Subcutaneous abdominal adipose tissue (tissue), 5 donors: ENCODE data around the gene ITCH.
"Not testable (repeated sequence)": the region's sequence is repeated elsewhere in the genome, so short reads cannot be mapped to it uniquely, and the experiment has no call there.

ENCODE experiments used
- H3K27ac ChIP-seq: one replicate; pipeline ENCODE4 v1.7.0; 2013; ENCODE audit warnings: low read depth, mild to moderate bottlenecking, inconsistent platforms, low read length, moderate library complexity
- H3K27me3 ChIP-seq, 5 donors: one replicate each; pipeline ENCODE4 v1.7.0; 2013; ENCODE audit warnings: low read length in 5 of 5, inconsistent platforms in 1 of 5; ENCODE audit not compliant: control insufficient read depth in 5 of 5, insufficient read depth in 4 of 5
- H3K36me3 ChIP-seq, 5 donors: one replicate each; pipeline ENCODE4 v1.7.0; 2013; ENCODE audit warnings: low read length in 5 of 5; ENCODE audit not compliant: control insufficient read depth in 5 of 5, insufficient read depth in 5 of 5
- H3K4me1 ChIP-seq, 5 donors: one replicate each; pipeline ENCODE4 v1.7.0; 2013; ENCODE audit warnings: low read length in 5 of 5, mild to moderate bottlenecking in 3 of 5, moderate library complexity in 1 of 5; ENCODE audit not compliant: control insufficient read depth in 5 of 5, insufficient read depth in 5 of 5
- H3K4me3 ChIP-seq, 5 donors: one replicate each; pipeline ENCODE4 v1.7.0; 2013; ENCODE audit warnings: low read length in 5 of 5, low read depth in 1 of 5
- H3K9ac ChIP-seq, 5 donors: one replicate each; pipeline ENCODE4 v1.7.0; 2013; ENCODE audit warnings: low read length in 5 of 5, mild to moderate bottlenecking in 4 of 5, moderate library complexity in 3 of 5
- H3K9me3 ChIP-seq, 5 donors: one replicate each; pipeline ENCODE4 v1.7.0; 2013; ENCODE audit warnings: low read length in 5 of 5; ENCODE audit not compliant: control insufficient read depth in 5 of 5
- donor health status: healthy.
- donor health status: healthy.
- donor health status: healthy.
- donor health status: healthy.
- donor health status: healthy.

The ITCH gene

GRCh38 chr20:34362502-34363061 is 491 bp upstream of the ITCH start:
- H3K9ac ChIP-seq, result peak overlapping the region in 3 of 5 donors; percentile 30 to 94 (median 91)
- H3K4me3 ChIP-seq, result peak overlapping the region; percentile 35 to 92 (median 85)
- peak overlapping the region; percentile 92 for H3K27ac ChIP-seq

GRCh38 chr20:34363465-34364222 is 571 bp downstream of the ITCH start:
- no peaks in the 10 kb centered on the region for H3K36me3 ChIP-seq
- peak overlapping the region; percentile 78 to 92 (median 85) for H3K4me3 ChIP-seq
- peak overlapping the region; percentile 92 for H3K27ac ChIP-seq
- H3K4me1 ChIP-seq, result peaks cover 0 to 42% (median 38%) of the 10 kb centered on the region in 5 donors
- H3K9ac ChIP-seq, result peak overlapping the region; percentile 57 to 96 (median 91)
- no peaks in the 10 kb centered on the region for H3K9me3 ChIP-seq
- H3K27me3 ChIP-seq, result no peaks in the 10 kb centered on the region

More at GRCh38 chr20:34362502-34363061, 491 bp upstream of the ITCH start:
- H3K36me3 ChIP-seq, result no peaks in the 10 kb centered on the region
- H3K27me3 ChIP-seq, result no peaks in the 10 kb centered on the region
- H3K9me3 ChIP-seq, result no peaks in the 10 kb centered on the region
- H3K4me1 ChIP-seq, result peaks cover 0 to 42% (median 37%) of the 10 kb centered on the region in 5 donors

GRCh38 chr20:34364223-34364506 is 1.1 kb downstream of the ITCH start:
- H3K9ac ChIP-seq, result peak overlapping the region; percentile 57 to 96 (median 91)
- H3K27ac ChIP-seq, result peak overlapping the region; percentile 92
- H3K4me3 ChIP-seq, result peak overlapping the region; percentile 78 to 92 (median 85)
- H3K9me3 ChIP-seq, result no peaks in the 10 kb centered on the region
- peaks cover 0 to 2% (median 1%) of the 10 kb centered on the region in 5 donors for H3K36me3 ChIP-seq
- peaks cover 0 to 42% (median 38%) of the 10 kb centered on the region in 5 donors for H3K4me1 ChIP-seq
- H3K27me3 ChIP-seq, result no peaks in the 10 kb centered on the region

GRCh38 chr20:34365765-34366213 is 2.7 kb downstream of the ITCH start:
- Histone ChIP-seq H3K27me3 (no peaks in the 10 kb centered on the region), H3K27ac (no peak overlapping the region), H3K9me3 (no peaks in the 10 kb centered on the region), H3K4me1 (peaks cover 0 to 42% (median 38%) of the 10 kb centered on the region in 5 donors), H3K9ac (no peak overlapping the region), H3K4me3 (no peak overlapping the region), H3K36me3 (peaks cover 0 to 18% (median 13%) of the 10 kb centered on the region in 5 donors)

GRCh38 chr20:34367155-34367554 is 4.1 kb downstream of the ITCH start:
- H3K4me3 ChIP-seq, result no peak overlapping the region
- no peaks in the 10 kb centered on the region for H3K9me3 ChIP-seq
- H3K36me3 ChIP-seq, result peaks cover 0 to 27% (median 16%) of the 10 kb centered on the region in 5 donors
- peaks cover 0 to 42% (median 38%) of the 10 kb centered on the region in 5 donors for H3K4me1 ChIP-seq
- no peak overlapping the region for H3K27ac ChIP-seq
- no peak overlapping the region for H3K9ac ChIP-seq
- no peaks in the 10 kb centered on the region for H3K27me3 ChIP-seq

- Histone ChIP-seq H3K36me3 (peaks cover 0 to 27% (median 16%) of the 10 kb centered on the region in 5 donors), H3K4me1 (peaks cover 0 to 38% (median 33%) of the 10 kb centered on the region in 5 donors)
- H3K27me3 ChIP-seq, H3K9ac ChIP-seq, H3K9me3 ChIP-seq, H3K27ac ChIP-seq, H3K4me3 ChIP-seq: not testable (repeated sequence)
Observed at GRCh38 chr20:34367911-34368310, 4.8 kb downstream of the ITCH start.

GRCh38 chr20:34368547-34368946 is 5.5 kb downstream of the ITCH start:
- H3K4me3 ChIP-seq, result no peak overlapping the region
- no peak overlapping the region for H3K27ac ChIP-seq
- H3K27me3 ChIP-seq, result no peaks in the 10 kb centered on the region
- peaks cover 0 to 27% (median 18%) of the 10 kb centered on the region in 5 donors for H3K36me3 ChIP-seq
- H3K4me1 ChIP-seq, result peaks cover 0 to 37% (median 32%) of the 10 kb centered on the region in 5 donors
- no peak overlapping the region for H3K9ac ChIP-seq
- H3K9me3 ChIP-seq, result no peaks in the 10 kb centered on the region

- Histone ChIP-seq H3K4me3 (no peak overlapping the region), H3K9me3 (no peaks in the 10 kb centered on the region), H3K4me1 (peaks cover 0 to 32% (median 28%) of the 10 kb centered on the region in 5 donors), H3K27me3 (no peaks in the 10 kb centered on the region), H3K36me3 (peaks cover 0 to 27% (median 19%) of the 10 kb centered on the region in 5 donors), H3K9ac (no peak overlapping the region), H3K27ac (no peak overlapping the region)
Observed at GRCh38 chr20:34369265-34369664, 6.2 kb downstream of the ITCH start.

- H3K4me1 ChIP-seq, result peaks cover 0 to 24% (median 22%) of the 10 kb centered on the region in 5 donors
- H3K27ac ChIP-seq, result no peak overlapping the region
- no peak overlapping the region for H3K9ac ChIP-seq
- no peaks in the 10 kb centered on the region for H3K27me3 ChIP-seq
- no peak overlapping the region for H3K4me3 ChIP-seq
- H3K9me3 ChIP-seq, result no peaks in the 10 kb centered on the region
- H3K36me3 ChIP-seq, result peaks cover 0 to 27% (median 19%) of the 10 kb centered on the region in 5 donors
Observed at GRCh38 chr20:34370062-34370461, 7.0 kb downstream of the ITCH start.

- H3K4me1 ChIP-seq, result peaks cover 0 to 7% (median 0%) of the 10 kb centered on the region in 5 donors
- H3K9ac ChIP-seq, result no peak overlapping the region
- H3K4me3 ChIP-seq, result no peak overlapping the region
- H3K36me3 ChIP-seq, result peaks cover 0 to 30% (median 19%) of the 10 kb centered on the region in 5 donors
- H3K9me3 ChIP-seq, result no peaks in the 10 kb centered on the region
- no peak overlapping the region for H3K27ac ChIP-seq
- no peaks in the 10 kb centered on the region for H3K27me3 ChIP-seq
Observed at GRCh38 chr20:34373445-34373844, 10.4 kb downstream of the ITCH start.
